Measurements from ENCODE around the gene ABLIM2. TPM values are rescaled to one million over a fixed set of nuclear protein-coding genes. Genes with fewer than 3 reads are reported as not detected.

The ABLIM2 gene
- total RNA-seq, 2 experiments from 2014 or later: 0.58 to 0.64 TPM

- peaks cover 2% of the 10 kb centered on the region for H3K27me3 Mint-ChIP-seq
- ATAC-seq (no peak), DNase-seq (no peak)
- POLR2A ChIA-PET: no interaction called here
- H3K36me3 Mint-ChIP-seq (ENCODE audit: low read depth): no peaks in the 10 kb centered on the region
- no peak overlapping the region for H3K4me3 Mint-ChIP-seq
- no peaks in the 10 kb centered on the region for H3K4me1 Mint-ChIP-seq
- intact Hi-C loops (cut with DNase I, micrococcal nuclease): no loop called here
- no peak overlapping the region for H3K27ac Mint-ChIP-seq
- CTCF ChIA-PET: no interaction called here
- H3K9me3 Mint-ChIP-seq (ENCODE audit: low read depth): no peaks in the 10 kb centered on the region
These were observed 159.3 kb downstream of the ABLIM2 start for GRCh38 chr4:7999279-7999678.

- CTCF ChIA-PET: no interaction called here
- ATAC-seq (no peak), DNase-seq (no peak)
- Mint-ChIP-seq H3K4me1 (no peaks in the 10 kb centered on the region), H3K36me3 (ENCODE audit: low read depth) (no peaks in the 10 kb centered on the region), H3K9me3 (ENCODE audit: low read depth) (no peaks in the 10 kb centered on the region), H3K27me3 (peaks cover 2% of the 10 kb centered on the region), H3K27ac (no peak overlapping the region), H3K4me3 (no peak overlapping the region)
- POLR2A ChIA-PET: no interaction called here
- intact Hi-C loops (cut with DNase I, micrococcal nuclease): no loop called here
These were observed 160.2 kb downstream of the ABLIM2 start for GRCh38 chr4:7998447-7998846.

- Mint-ChIP-seq H3K4me3 (no peak overlapping the region), H3K36me3 (ENCODE audit: low read depth) (no peaks in the 10 kb centered on the region), H3K4me1 (no peaks in the 10 kb centered on the region), H3K27me3 (no peaks in the 10 kb centered on the region), H3K27ac (no peak overlapping the region), H3K9me3 (ENCODE audit: low read depth) (no peaks in the 10 kb centered on the region)
- ChIA-PET POLR2A (no interaction called here), CTCF (interaction anchor here (0.6 kb wide), 2 partner anchors 194 to 217 kb away, joined by 4 to 5 read pairs; no protein-coding TSS in a partner anchor)
- DNase-seq (no peak), ATAC-seq (no peak)
- intact Hi-C loops (cut with DNase I, micrococcal nuclease): no loop called here
These were observed 162.7 kb downstream of the ABLIM2 start for GRCh38 chr4:7995866-7996265.

GRCh38 chr4:7995135-7995534 lies 163.5 kb downstream of the ABLIM2 start:
- Mint-ChIP-seq H3K4me1 (no peaks in the 10 kb centered on the region), H3K4me3 (no peak overlapping the region), H3K27me3 (no peaks in the 10 kb centered on the region), H3K36me3 (ENCODE audit: low read depth) (no peaks in the 10 kb centered on the region), H3K27ac (no peak overlapping the region), H3K9me3 (ENCODE audit: low read depth) (no peaks in the 10 kb centered on the region)
- CTCF ChIA-PET: no interaction called here
- POLR2A ChIA-PET: no interaction called here
- ATAC-seq: no peak
- no peak for DNase-seq
- intact Hi-C loops (cut with DNase I, micrococcal nuclease): no loop called here

GRCh38 chr4:7993671-7994070 lies 164.9 kb downstream of the ABLIM2 start:
- POLR2A ChIA-PET: no interaction called here

GRCh38 chr4:7992846-7993245 lies 165.8 kb downstream of the ABLIM2 start:
- ChIA-PET POLR2A (no interaction called here), CTCF (interaction anchor here (0.6 to 1.1 kb wide), 2 partner anchors 85 to 370 kb away, joined by 3 read pairs; no protein-coding TSS in a partner anchor)
- intact Hi-C loops (cut with DNase I, micrococcal nuclease): no loop called here
- Mint-ChIP-seq H3K27ac (no peak overlapping the region), H3K4me3 (no peak overlapping the region), H3K9me3 (ENCODE audit: low read depth) (no peaks in the 10 kb centered on the region), H3K36me3 (ENCODE audit: low read depth) (no peaks in the 10 kb centered on the region), H3K4me1 (no peaks in the 10 kb centered on the region), H3K27me3 (no peaks in the 10 kb centered on the region)
- DNase-seq (no peak), ATAC-seq (no peak)

More at GRCh38 chr4:7993671-7994070, 164.9 kb downstream of the ABLIM2 start:
- Mint-ChIP-seq H3K4me1 (no peaks in the 10 kb centered on the region), H3K27ac (no peak overlapping the region), H3K27me3 (no peaks in the 10 kb centered on the region), H3K36me3 (ENCODE audit: low read depth) (no peaks in the 10 kb centered on the region), H3K9me3 (ENCODE audit: low read depth) (no peaks in the 10 kb centered on the region), H3K4me3 (no peak overlapping the region)
- intact Hi-C loops (cut with DNase I, micrococcal nuclease): no loop called here
- ATAC-seq (no peak), DNase-seq (no peak)
- CTCF ChIA-PET: interaction anchor here (0.6 to 1.1 kb wide), 4 partner anchors 85 to 371 kb away, joined by 3 to 6 read pairs (median 4); no protein-coding TSS in a partner anchor

GRCh38 chr4:7990807-7991459 lies 167.7 kb downstream of the ABLIM2 start:
- H3K4me1 Mint-ChIP-seq: peaks cover under 1% of the 10 kb centered on the region
- H3K27ac Mint-ChIP-seq: no peak overlapping the region
- no peaks in the 10 kb centered on the region for H3K36me3 Mint-ChIP-seq (ENCODE audit: low read depth)
- DNase-seq (no peak), ATAC-seq (no peak)
- no peak overlapping the region for H3K4me3 Mint-ChIP-seq
- H3K9me3 Mint-ChIP-seq (ENCODE audit: low read depth): no peaks in the 10 kb centered on the region
- POLR2A ChIA-PET: no interaction called here
- H3K27me3 Mint-ChIP-seq: no peaks in the 10 kb centered on the region
- CTCF ChIA-PET: interaction anchor here (7.5 kb wide), 1 partner anchor 186 kb away, joined by 86 read pairs; no protein-coding TSS in a partner anchor
- intact Hi-C loops (cut with DNase I, micrococcal nuclease): no loop called here

- intact Hi-C loops (cut with DNase I, micrococcal nuclease): loop anchor here (5.0 to 10.0 kb wide), 2 partner anchors 227 to 795 kb away; partner anchors contain the start of gene SORCS2 (in 2 of the 2)
- H3K27ac Mint-ChIP-seq: no peak overlapping the region
These were observed 169.0 kb downstream of the ABLIM2 start for GRCh38 chr4:7989654-7990053.

GRCh38 chr4:7988437-7988836 lies 170.2 kb downstream of the ABLIM2 start:
- H3K4me3 Mint-ChIP-seq: no peak overlapping the region
- CTCF ChIA-PET: interaction anchor here (0.7 to 7.5 kb wide), 16 partner anchors 10 to 227 kb away, joined by 3 to 86 read pairs (median 5); no protein-coding TSS in a partner anchor
- intact Hi-C loops (cut with DNase I, micrococcal nuclease): loop anchor here (5.0 to 10.0 kb wide), 2 partner anchors 226 to 794 kb away; partner anchors contain the start of gene SORCS2 (in 2 of the 2)
- POLR2A ChIA-PET: no interaction called here
- H3K4me1 Mint-ChIP-seq: peaks cover 3% of the 10 kb centered on the region
- H3K27ac Mint-ChIP-seq: no peak overlapping the region
- ATAC-seq (no peak), DNase-seq (no peak)
- no peaks in the 10 kb centered on the region for H3K27me3 Mint-ChIP-seq
- no peaks in the 10 kb centered on the region for H3K9me3 Mint-ChIP-seq (ENCODE audit: low read depth)
- H3K36me3 Mint-ChIP-seq (ENCODE audit: low read depth): no peaks in the 10 kb centered on the region

More at GRCh38 chr4:7989654-7990053, 169.0 kb downstream of the ABLIM2 start:
- Mint-ChIP-seq H3K4me1 (peaks cover 3% of the 10 kb centered on the region), H3K9me3 (ENCODE audit: low read depth) (no peaks in the 10 kb centered on the region), H3K36me3 (ENCODE audit: low read depth) (no peaks in the 10 kb centered on the region), H3K27me3 (no peaks in the 10 kb centered on the region), H3K4me3 (no peak overlapping the region)
- CTCF ChIA-PET: interaction anchor here (0.6 to 7.5 kb wide), 4 partner anchors 11 to 185 kb away, joined by 3 to 86 read pairs (median 8); no protein-coding TSS in a partner anchor
- DNase-seq (no peak), ATAC-seq (no peak)
- POLR2A ChIA-PET: no interaction called here

- DNase-seq (peak; percentile 88), ATAC-seq (peak; percentile 89)
- Mint-ChIP-seq H3K36me3 (ENCODE audit: low read depth) (no peaks in the 10 kb centered on the region), H3K9me3 (ENCODE audit: low read depth) (no peaks in the 10 kb centered on the region), H3K4me1 (peaks cover 3% of the 10 kb centered on the region), H3K27ac (no peak overlapping the region), H3K4me3 (no peak overlapping the region), H3K27me3 (no peaks in the 10 kb centered on the region)
- CTCF ChIA-PET: interaction anchor here (0.6 to 7.5 kb wide), 26 partner anchors 9 to 884 kb away, joined by 3 to 86 read pairs (median 4); partner anchors contain the start of gene AFAP1
- intact Hi-C loops (cut with DNase I, micrococcal nuclease): loop anchor here (1.0 to 10.0 kb wide), 6 partner anchors 48 to 793 kb away; partner anchors contain the start of genes SORCS2 (in 2 of the 2) and AFAP1 (in 1 of the 2)
- POLR2A ChIA-PET: no interaction called here
These were observed 171.2 kb downstream of the ABLIM2 start for GRCh38 chr4:7987148-7987989.

- no peak for ATAC-seq
- peaks cover 3% of the 10 kb centered on the region for H3K4me1 Mint-ChIP-seq
- DNase-seq: no peak
- H3K27ac Mint-ChIP-seq: no peak overlapping the region
- no peaks in the 10 kb centered on the region for H3K36me3 Mint-ChIP-seq (ENCODE audit: low read depth)
- no peak overlapping the region for H3K4me3 Mint-ChIP-seq
- intact Hi-C loops (cut with DNase I, micrococcal nuclease): loop anchor here (2.0 to 10.0 kb wide), 3 partner anchors 223 to 791 kb away; partner anchors contain the start of gene SORCS2 (in 2 of the 2)
- ChIA-PET CTCF (interaction anchor here (0.8 to 7.5 kb wide), 4 partner anchors 46 to 181 kb away, joined by 3 to 86 read pairs (median 6); partner anchors contain the start of gene AFAP1), POLR2A (no interaction called here)
- H3K9me3 Mint-ChIP-seq (ENCODE audit: low read depth): no peaks in the 10 kb centered on the region
- no peaks in the 10 kb centered on the region for H3K27me3 Mint-ChIP-seq
These were observed 172.6 kb downstream of the ABLIM2 start for GRCh38 chr4:7985891-7986441.

Measured in activated CD4-positive, alpha-beta T cell treated with anti-CD3 and anti-CD28 coated beads for 36 hours (primary cell).